GM12878 (cell line): ENCODE results near the gene MTA3. TPM values are rescaled to one million over a fixed set of nuclear protein-coding genes. Genes with fewer than 3 reads are reported as not detected.
A peak's percentile ranks its signal among the peaks of the same experiment; 100 is the strongest.
"Not testable (repeated sequence)": the region's sequence is repeated elsewhere in the genome, so short reads cannot be mapped to it uniquely, and the experiment has no call there.

Source experiments
- ATAC-seq: fragments of 200-7000 bp; cut with Tn5 transposase; 3 replicates; pipeline ENCODE4 v1.9.1; 2020; ENCODE audit warnings: mild to moderate bottlenecking, moderate library complexity
- BruUV-seq: library from RNA; stranded (reverse); fragments of 400-500 nt; replicated peaks from 2 replicates; lab custom pipeline; 2021; lab: Mats Ljungman, UMichigan
- CTCF ChIA-PET: fragments of 300-600 bp; sonication (Branson Sonifier 250); formaldehyde crosslinking; extraction: SDS; loops from one replicate; lab custom pipeline; 2021; ENCODE audit warnings: inconsistent platforms; lab: Yijun Ruan, JAX
- POLR2A ChIA-PET: fragments of 350-600 bp; formaldehyde crosslinking; extraction: SDS; loops from one replicate; lab custom pipeline; 2021; ENCODE audit warnings: inconsistent platforms; lab: Charles Lee
- RAD21 ChIA-PET: fragments of 300-600 bp; sonication (Branson Sonifier 250); formaldehyde crosslinking; loops from one replicate; lab custom pipeline; 2023; ENCODE audit warnings: antibody characterized with exemption; ENCODE audit not compliant: unreplicated experiment; lab: Charles Lee
- SMC1A ChIA-PET: fragments of 300-600 bp; sonication (Branson Sonifier 250); formaldehyde crosslinking; loops from one replicate; lab custom pipeline; 2023; ENCODE audit not compliant: unreplicated experiment, uncharacterized antibody; lab: Charles Lee
- DNase-seq: peaks from one replicate; pipeline ENCODE4 v3.0.0-alpha.2; 2011; ENCODE audit warnings: low read depth, low spot score
- FAIRE-seq: peaks from 3 replicates; lab custom pipeline; 2011; peaks lifted over from hg19 to GRCh38; lab: Jason Lieb, UNC
- H2AFZ ChIP-seq: 2 replicates; pipeline ENCODE4 v1.6.0; 2011; ENCODE audit warnings: low read depth, low read length, control low read depth; ENCODE audit not compliant: control insufficient read depth
- H3K27ac ChIP-seq: 2 replicates; pipeline ENCODE4 v1.5.1; 2011; ENCODE audit warnings: control low read depth; ENCODE audit not compliant: control insufficient read depth, insufficient read depth
- H3K27me3 ChIP-seq, 2 experiments: replicated peaks in 1 of 2; 2 replicates each; pipeline versions ENCODE4 v1.6.0 to v1.6.1; 2011; ENCODE audit warnings: low read length in 1 of 2; ENCODE audit not compliant: control insufficient read depth in 2 of 2, insufficient read depth in 2 of 2
- H3K36me3 ChIP-seq, 2 experiments: 2 replicates each; pipeline ENCODE4 v1.5.1; 2011; ENCODE audit warnings: low read length in 1 of 2; ENCODE audit not compliant: control insufficient read depth in 2 of 2, insufficient read depth in 2 of 2
- H3K4me1 ChIP-seq: 2 replicates; pipeline ENCODE4 v1.6.1; 2011; ENCODE audit warnings: mild to moderate bottlenecking, low read length, moderate library complexity, mixed read lengths; ENCODE audit not compliant: control insufficient read depth, insufficient read depth
- H3K4me2 ChIP-seq: 2 replicates; pipeline ENCODE4 v1.6.0; 2011; ENCODE audit warnings: control low read depth; ENCODE audit not compliant: control insufficient read depth, insufficient read depth
- H3K4me3 ChIP-seq: fragments of 200-600 bp; sonication (generic); 2 replicates; pipeline ENCODE4 v1.5.1; 2016
- H3K79me2 ChIP-seq: 2 replicates; pipeline ENCODE4 v1.6.0; 2011; ENCODE audit warnings: low read length; ENCODE audit not compliant: control insufficient read depth, insufficient read depth
- H3K9ac ChIP-seq: 2 replicates; pipeline ENCODE4 v1.8.0; 2011; ENCODE audit warnings: low read length, control low read depth, mixed read lengths; ENCODE audit not compliant: control insufficient read depth, insufficient read depth
- H3K9me3 ChIP-seq: replicated peaks from 3 replicates; pipeline ENCODE4 v1.5.1; 2011; ENCODE audit warnings: mild to moderate bottlenecking, low read length; ENCODE audit not compliant: control insufficient read depth, insufficient read depth
- H4K20me1 ChIP-seq: 2 replicates; pipeline ENCODE4 v1.6.0; 2011; ENCODE audit not compliant: control insufficient read depth, insufficient read depth
- BMI1 ChIP-seq: fragments of 450-650 bp; IDR thresholded peaks from 2 replicates; pipeline ENCODE4 v1.6.1; 2016; ENCODE audit warnings: mild to moderate bottlenecking, moderate library complexity, borderline replicate concordance
- SMC3 ChIP-seq: IDR thresholded peaks from 2 replicates; pipeline ENCODE4 v1.6.1; 2011; ENCODE audit warnings: low read length, improper control_type of control experiment, borderline replicate concordance
- WGBS: methylation state at CpG from one replicate; pipeline ENCODE4 v1.1.6; 2016; ENCODE audit warnings: low lambda C conversion rate; ENCODE audit not compliant: insufficient replicate concordance, insufficient coverage; ENCODE audit errors: missing lambda C conversion rate; 5-methylcytosine and 5-hydroxymethylcytosine counted together
- in situ Hi-C: fragments of 300-500 bp; cut with MboI; formaldehyde crosslinking; loops from 9 replicates; pipeline ENCODE4 v1.14.3; 2018; ENCODE audit warnings: mixed read lengths
- intact Hi-C: fragments of 100-400 bp; cut with micrococcal nuclease; formaldehyde crosslinking; loops from one replicate; pipeline ENCODE4 v1.14.2; 2022; ENCODE audit not compliant: unreplicated experiment
- polyA plus RNA-seq, 11 experiments: library from polyadenylated mRNA; depleted of rRNA in 4 of 11; unstranded in 6 of 11; stranded (reverse) in 5 of 11; fragments of >200 nt; fragmentation: Nextera tagmentation in 4 of 11; fragmentation: Illumina TruSeq in 1 of 11; extraction: Ambion mirVana in 4 of 11; extraction: Trizol in 1 of 11; gene quantifications; 1 replicate in 1 of 11; 2 replicates in 10 of 11; pipeline versions ENCODE4 v1.2.1 to v1.2.3, GENCODE V29; 2011 to 2016; ENCODE audit warnings: inconsistent platforms in 2 of 11, missing spikeins in 2 of 11, low read depth in 1 of 11
- total RNA-seq, 4 experiments: library from RNA; depleted of rRNA in 3 of 4; stranded (reverse); fragments of >200 nt in 3 of 4; fragmentation: Illumina TruSeq in 1 of 4; extraction: Trizol in 1 of 4; gene quantifications; 2 replicates each; pipeline versions ENCODE4 v1.2.1 to v1.2.3, GENCODE V29; 2013 to 2021
- TF ChIP-seq, protein P1 (sequence below): IDR thresholded peaks from 2 replicates; pipeline ENCODE4 v1.6.1; 2012; ENCODE audit warnings: low read depth, low read length, improper control_type of control experiment

The MTA3 gene
- total and polyA plus RNA-seq, 10 of the 15 experiments (the other 5 are each of a cell fraction or from before 2014, with no cell fraction given), result 17.6 to 45.5 (median 26.5) TPM

DNA sequence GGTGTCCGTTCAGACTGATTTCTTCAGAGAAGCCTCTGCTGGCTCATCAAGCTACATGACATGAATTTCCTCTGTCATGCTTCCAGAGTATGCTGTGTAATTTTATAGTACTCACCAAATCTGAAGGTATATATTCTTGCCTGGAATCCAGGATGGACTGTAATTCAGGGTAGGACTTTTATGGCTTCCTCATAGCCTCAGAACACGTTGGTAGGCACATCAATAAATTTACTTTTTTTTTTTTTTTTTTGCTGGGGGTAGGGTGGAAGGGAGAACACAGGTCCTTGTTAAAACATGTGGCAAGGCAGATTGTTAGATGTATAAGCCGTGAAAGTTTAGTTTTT is 34.4 kb downstream of the MTA3 start:
- TSS peak; percentile 66 for BruUV-seq
- Histone ChIP-seq H3K79me2 (peaks cover 25% of the 10 kb centered on the region), H3K27me3 (no peaks in the 10 kb centered on the region), H3K27ac (no peak overlapping the region; the same call in 1 of the 2 replicates), H4K20me1 (no peaks in the 10 kb centered on the region), H3K4me2 (no peak overlapping the region), H3K4me1 (peaks cover 33% of the 10 kb centered on the region), H3K4me3 (no peak overlapping the region), H2AFZ (no peak overlapping the region), H3K9me3 (no peaks in the 10 kb centered on the region), H3K9ac (no peak overlapping the region)
- WGBS, result 78% methylated on average over 3 of the region's 3 CpGs
- in situ Hi-C loops, result no loop called here
- ChIA-PET SMC1A (interaction anchor here (0.7 to 3.0 kb wide), 8 partner anchors 9 to 61 kb away, joined by 3 to 20 read pairs (median 9); no protein-coding TSS in a partner anchor), POLR2A (interaction anchor here (1.0 kb wide), 1 partner anchor 36 kb away, joined by 3 read pairs; no protein-coding TSS in a partner anchor), RAD21 (interaction anchor here (0.9 to 2.4 kb wide), 5 partner anchors 10 to 61 kb away, joined by 3 to 9 read pairs (median 4); no protein-coding TSS in a partner anchor)
- DNase-seq (no peak), ATAC-seq (no peak)
- TF ChIP-seq BMI1 (no peak), SMC3 (no peak)
- TF ChIP-seq, protein P1, sequence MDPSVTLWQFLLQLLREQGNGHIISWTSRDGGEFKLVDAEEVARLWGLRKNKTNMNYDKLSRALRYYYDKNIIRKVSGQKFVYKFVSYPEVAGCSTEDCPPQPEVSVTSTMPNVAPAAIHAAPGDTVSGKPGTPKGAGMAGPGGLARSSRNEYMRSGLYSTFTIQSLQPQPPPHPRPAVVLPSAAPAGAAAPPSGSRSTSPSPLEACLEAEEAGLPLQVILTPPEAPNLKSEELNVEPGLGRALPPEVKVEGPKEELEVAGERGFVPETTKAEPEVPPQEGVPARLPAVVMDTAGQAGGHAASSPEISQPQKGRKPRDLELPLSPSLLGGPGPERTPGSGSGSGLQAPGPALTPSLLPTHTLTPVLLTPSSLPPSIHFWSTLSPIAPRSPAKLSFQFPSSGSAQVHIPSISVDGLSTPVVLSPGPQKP, result no peak
- TF ChIP-seq, all 136 proteins: peak for 0
- FAIRE-seq, result no peak
- intact Hi-C loops, result loop anchor here (5.0 kb wide), 1 partner anchor 106 kb away; no protein-coding TSS in a partner anchor
- CTCF ChIA-PET, result interaction anchor here (0.7 to 1.9 kb wide), 3 partner anchors 15 to 61 kb away, joined by 3 to 11 read pairs (median 5); no protein-coding TSS in a partner anchor
- 0 out of 4 replicates have a peak, but pooled peaks cover 0 to 4% of the 10 kb centered on the region in 2 experiments for H3K36me3 ChIP-seq

DNA sequence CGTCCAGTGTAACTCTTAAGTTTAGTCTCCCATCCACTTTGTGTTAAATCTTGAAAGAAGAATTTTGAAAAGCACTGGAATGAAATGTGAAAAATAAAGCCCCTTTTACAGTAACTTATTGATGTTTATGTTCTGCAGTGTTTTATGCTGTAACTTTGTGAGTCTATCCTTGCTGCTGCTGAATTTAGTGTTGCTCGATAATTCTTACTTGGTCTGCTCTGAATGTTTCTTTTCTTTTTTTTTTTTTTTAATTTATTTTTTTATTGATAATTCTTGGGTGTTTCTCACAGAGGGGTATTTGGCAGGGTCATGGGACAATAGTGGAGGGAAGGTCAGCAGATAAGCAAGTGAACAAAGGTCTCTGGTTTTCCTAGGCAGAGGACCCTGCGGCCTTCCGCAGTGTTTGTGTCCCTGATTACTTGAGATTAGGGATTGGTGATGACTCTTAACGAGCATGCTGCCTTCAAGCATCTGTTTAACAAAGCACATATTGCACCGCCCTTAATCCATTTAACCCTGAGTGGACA is 36.0 kb downstream of the MTA3 start:
- WGBS, result 85% methylated on average over 6 of the region's 6 CpGs
- ATAC-seq, H3K27me3 ChIP-seq, H3K36me3 ChIP-seq, RAD21 ChIA-PET, H4K20me1 ChIP-seq, H3K4me2 ChIP-seq, H3K9me3 ChIP-seq, FAIRE-seq, H3K9ac ChIP-seq, POLR2A ChIA-PET, H3K27ac ChIP-seq, DNase-seq, BruUV-seq, H2AFZ ChIP-seq, in situ Hi-C loops, CTCF ChIA-PET, H3K4me3 ChIP-seq: not testable (repeated sequence)
- SMC1A ChIA-PET, result interaction anchor here (3.0 kb wide), 1 partner anchor 60 kb away, joined by 20 read pairs; no protein-coding TSS in a partner anchor
- peaks cover 25% of the 10 kb centered on the region for H3K4me1 ChIP-seq
- H3K79me2 ChIP-seq, result peaks cover 20% of the 10 kb centered on the region
- intact Hi-C loops, result loop anchor here (5.0 kb wide), 1 partner anchor 107 kb away; no protein-coding TSS in a partner anchor

DNA sequence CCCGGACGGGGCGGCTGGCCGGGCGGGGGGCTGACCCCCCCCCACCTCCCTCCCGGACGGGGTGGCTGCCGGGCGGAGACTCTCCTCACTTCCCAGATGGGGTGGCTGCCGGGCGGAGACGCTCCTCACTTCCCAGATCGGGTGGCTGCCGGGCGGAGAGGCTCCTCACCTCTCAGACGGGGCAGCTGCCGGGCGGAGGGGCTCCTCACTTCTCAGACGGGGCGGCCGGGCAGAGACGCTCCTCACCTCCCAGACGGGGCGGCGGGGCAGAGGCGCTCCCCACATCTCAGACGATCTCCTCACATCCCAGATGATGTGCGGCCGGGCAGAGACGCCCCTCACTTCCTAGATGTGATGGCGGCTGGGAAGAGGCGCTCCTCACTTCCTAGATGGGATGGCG is 37.7 kb downstream of the MTA3 start:
- H3K4me3 ChIP-seq, POLR2A ChIA-PET, H3K4me2 ChIP-seq, DNase-seq, H3K9me3 ChIP-seq, H2AFZ ChIP-seq, H3K27me3 ChIP-seq, H3K9ac ChIP-seq, RAD21 ChIA-PET, CTCF ChIA-PET, ATAC-seq, H3K36me3 ChIP-seq, intact Hi-C loops, SMC1A ChIA-PET, in situ Hi-C loops, H3K27ac ChIP-seq, BruUV-seq, FAIRE-seq, H4K20me1 ChIP-seq: not testable (repeated sequence)
- Histone ChIP-seq H3K4me1 (peaks cover 15% of the 10 kb centered on the region), H3K79me2 (peaks cover 10% of the 10 kb centered on the region)
- 99% methylated on average over 10 of the region's 33 CpGs for WGBS
